Globus pallidus (tissue), 1 donor: ENCODE measurements around the gene ZNF143.
"Not testable (repeated sequence)": the region's sequence is repeated elsewhere in the genome, so short reads cannot be mapped to it uniquely, and the experiment has no call there.

ENCODE experiments used
- DNase-seq: peaks from one replicate; pipeline ENCODE4 v3.0.0-alpha.2; 2015; ENCODE audit warnings: low spot score

ZNF143 gene

DNA sequence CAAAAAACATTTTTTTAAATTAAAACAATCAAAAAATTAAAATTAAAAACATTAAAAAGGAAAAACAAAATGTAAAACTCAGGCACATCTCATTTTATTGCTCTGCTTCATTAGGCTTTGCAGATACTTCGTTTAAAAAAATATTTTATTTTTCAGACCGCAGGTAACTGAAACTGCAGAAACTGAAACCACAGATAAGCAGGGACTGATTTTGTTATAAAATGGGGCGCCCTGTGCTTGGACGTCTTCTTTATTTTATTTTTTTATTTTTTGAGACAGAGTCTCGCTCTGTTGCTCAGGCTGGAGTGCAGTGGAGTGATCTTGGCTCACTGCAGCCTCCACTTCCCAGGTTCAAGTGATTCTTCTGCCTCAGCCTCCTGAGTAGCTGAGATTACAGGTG, 88.4 kb downstream of the ZNF143 start:
- not testable (repeated sequence) for DNase-seq

GRCh38 chr11:9550191-9550628, 89.4 kb downstream of the ZNF143 start:
- DNase-seq: no peak

DNA sequence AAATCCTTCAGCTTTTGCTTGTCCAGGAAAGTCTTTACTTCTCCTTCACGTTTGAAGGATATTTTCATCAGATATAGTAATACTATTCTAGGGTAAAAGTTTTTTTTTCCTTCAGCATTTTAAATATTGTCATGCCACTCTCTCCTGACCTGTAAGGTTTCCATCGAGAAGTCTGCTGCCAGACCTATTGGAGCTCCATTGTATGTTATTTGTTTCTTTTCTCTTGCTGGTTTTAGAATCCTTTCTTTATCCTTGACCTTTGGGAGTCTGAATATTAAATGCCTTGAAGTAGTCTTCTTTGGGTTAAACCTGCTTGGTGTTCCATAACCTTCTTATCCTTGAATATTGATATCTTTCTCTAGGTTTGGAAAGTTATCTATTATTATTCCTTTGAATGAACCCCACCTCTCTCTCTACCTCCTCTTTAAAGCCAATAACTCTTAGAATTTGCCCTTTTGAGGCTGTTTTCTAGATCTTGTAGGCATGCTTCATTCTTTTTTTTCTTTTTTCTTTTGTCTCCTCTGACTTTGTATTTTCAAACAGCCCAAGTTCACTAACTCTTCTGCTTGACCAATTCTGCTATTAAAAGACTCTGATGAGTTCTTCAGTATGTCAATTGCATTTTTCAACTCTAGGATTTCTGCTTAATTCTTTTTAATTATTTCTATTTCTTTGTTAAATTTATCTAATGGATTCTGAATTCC, 100.6 kb downstream of the ZNF143 start:
- no peak for DNase-seq

- DNase-seq: no peak
Measured at GRCh38 chr11:9562716-9563115, 101.9 kb downstream of the ZNF143 start.

GRCh38 chr11:9563196-9563730, 102.5 kb downstream of the ZNF143 start:
- DNase-seq: no peak

DNA sequence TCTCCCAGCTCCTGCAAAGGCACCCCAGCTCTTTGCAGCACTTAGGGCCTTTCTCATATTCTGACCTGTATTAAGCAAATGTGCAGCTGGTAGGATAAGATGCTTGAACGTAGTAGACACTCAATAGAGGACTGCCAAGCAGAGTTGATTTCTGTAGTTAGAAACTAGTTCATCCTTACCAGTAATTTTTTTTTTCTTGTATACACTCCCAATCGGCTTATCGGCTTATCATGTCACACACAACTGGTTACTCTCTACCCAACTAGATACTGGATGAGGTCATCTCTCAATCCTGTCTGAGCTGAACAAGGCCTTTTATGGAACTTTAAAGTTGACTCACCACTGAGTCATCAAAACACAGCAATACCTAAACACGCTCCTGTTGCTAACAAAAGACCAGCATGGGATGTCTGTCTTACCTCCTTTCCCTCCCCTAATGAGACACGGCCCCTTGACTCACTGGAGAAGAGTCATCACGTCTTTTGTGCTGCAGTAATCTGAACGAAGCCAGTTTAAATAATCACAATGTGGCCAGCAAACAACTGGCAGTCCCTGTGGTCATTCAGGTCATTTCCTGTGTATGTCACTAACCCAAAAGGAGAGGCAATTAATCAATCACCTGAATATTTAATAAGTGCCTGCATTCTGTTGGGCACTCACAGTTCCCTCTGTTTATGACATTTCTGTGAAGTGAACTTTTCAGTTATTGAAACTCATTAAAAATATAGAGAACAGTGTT, 105.2 kb downstream of the ZNF143 start:
- no peak for DNase-seq

GRCh38 chr11:9566561-9567063, 105.8 kb downstream of the ZNF143 start:
- DNase-seq: no peak

DNA sequence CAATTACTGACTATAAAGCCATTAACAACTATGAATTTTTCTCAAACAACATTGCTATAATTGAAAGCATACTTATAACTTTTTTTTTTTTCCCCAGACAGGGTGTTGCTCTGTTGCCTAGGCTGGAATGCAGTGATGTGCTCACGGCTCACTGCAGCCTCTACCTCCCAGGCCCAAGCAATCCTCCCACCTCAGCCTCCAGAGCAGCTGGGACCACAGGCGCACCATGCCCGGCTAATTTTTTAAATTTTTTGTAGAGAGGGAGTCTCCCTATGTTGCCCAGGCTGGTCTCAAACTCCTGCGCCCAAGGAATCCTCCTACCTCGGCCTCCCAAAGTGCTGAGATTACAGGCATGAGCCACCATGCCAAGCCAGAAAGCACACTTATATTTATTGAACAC, 106.6 kb downstream of the ZNF143 start:
- DNase-seq: no peak

- DNase-seq: no peak
Measured at GRCh38 chr11:9568161-9568853, 107.5 kb downstream of the ZNF143 start.

DNA sequence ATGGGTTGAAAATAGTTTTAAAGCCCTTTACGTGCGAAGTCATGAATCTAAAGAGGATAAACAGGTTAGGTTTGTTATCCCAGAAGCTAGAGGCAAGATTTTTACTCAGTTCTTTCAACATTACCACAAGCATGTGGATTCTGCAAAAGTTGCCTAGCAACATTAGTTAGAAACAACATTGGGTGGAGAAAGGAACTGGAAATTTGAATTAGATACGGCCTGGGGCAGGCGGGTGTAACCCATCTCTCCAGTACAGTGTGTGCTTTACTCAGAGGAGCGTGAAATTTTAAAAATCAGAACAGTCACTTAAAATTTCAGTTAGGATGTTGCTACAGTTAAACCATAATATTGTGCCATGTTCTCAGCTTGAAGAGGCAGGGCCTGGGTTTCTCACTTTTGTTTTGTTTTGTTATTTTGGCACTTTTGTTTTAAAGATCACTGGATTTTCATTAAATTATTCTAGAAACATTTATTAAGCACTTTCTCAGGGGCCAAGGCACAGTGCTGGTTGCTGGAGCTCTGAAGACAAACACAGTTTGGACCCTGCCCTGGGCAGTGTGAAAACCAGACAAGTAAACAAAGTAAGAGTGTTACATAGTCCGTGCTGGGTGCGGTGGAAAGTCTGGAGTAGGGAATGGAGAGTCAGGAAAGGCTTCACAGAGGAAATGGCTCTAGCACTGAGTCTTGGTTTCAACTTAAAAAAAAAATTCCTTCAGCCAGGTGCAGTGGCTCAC, 108.2 kb downstream of the ZNF143 start:
- no peak for DNase-seq

- no peak for DNase-seq
Measured at GRCh38 chr11:9569588-9570164, 108.9 kb downstream of the ZNF143 start.

- DNase-seq: no peak
Measured at GRCh38 chr11:9570313-9571025, 109.7 kb downstream of the ZNF143 start.

DNA sequence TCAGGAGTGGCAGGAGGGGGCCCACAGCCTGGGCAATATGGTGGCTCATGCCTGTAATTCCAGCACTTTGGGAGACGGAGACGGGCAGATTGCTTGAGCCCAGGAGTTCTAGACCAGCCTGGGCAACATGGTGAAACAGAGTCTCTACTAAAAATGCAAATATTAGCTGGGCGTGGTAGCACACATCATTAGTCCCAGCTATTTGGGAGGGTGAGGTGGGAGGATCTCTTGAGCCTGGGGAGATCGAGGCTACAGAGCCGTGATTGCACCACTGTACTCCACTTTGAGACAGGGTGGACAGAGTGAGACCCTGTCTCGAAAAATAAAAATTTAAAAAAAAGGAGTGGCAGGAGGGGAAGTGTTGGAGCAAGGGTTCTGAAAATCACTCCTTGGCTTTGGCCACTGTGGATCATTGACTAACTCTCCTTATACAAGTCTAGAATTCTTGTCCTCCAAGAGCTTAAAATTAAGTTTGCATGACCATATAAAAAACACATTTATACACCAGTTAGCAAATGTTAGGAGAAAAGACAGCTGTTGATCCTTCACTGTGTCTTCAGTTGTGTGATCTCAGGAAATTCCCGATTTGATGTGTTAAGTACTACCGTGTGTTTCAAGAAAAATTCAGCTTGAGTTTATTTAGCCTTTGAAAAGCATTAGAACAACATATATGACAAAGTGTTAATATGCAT, 110.4 kb downstream of the ZNF143 start:
- no peak for DNase-seq

GRCh38 chr11:9571763-9572115, 110.9 kb downstream of the ZNF143 start:
- DNase-seq: no peak

GRCh38 chr11:9573052-9573774, 112.4 kb downstream of the ZNF143 start, which contains the start of gene WEE1:
Gene WEE1 (plus strand): TSS chr11:9573670. CDS start chr11:9573934, 264 bp downstream.
- peak; percentile 91 for DNase-seq

- no peak for DNase-seq
Measured at GRCh38 chr11:9573775-9574621, 113.2 kb downstream of the ZNF143 start.

- no peak for DNase-seq
Measured at GRCh38 chr11:9574622-9575259, 113.9 kb downstream of the ZNF143 start.
